Measurements from ENCODE around the gene MISP.

MISP gene

GRCh38 chr19:796692-797527 lies 46.0 kb downstream of the MISP start, which contains the start of gene PTBP1:
Gene PTBP1, plus strand, starts transcription at chr19:797452. Its CDS starts 46 bp downstream, at chr19:797498.
- peak; percentile 100 for DNase-seq (ENCODE audit: low read depth, low spot score)

- peak; percentile 97 for DNase-seq (ENCODE audit: low read depth, low spot score)
These were observed 46.9 kb downstream of the MISP start for GRCh38 chr19:797528-798414.

GRCh38 chr19:798415-799075 lies 47.6 kb downstream of the MISP start:
- DNase-seq (ENCODE audit: low read depth, low spot score) = peak; percentile 42

- peak; percentile 84 for DNase-seq (ENCODE audit: low read depth, low spot score)
These were observed 48.4 kb downstream of the MISP start for GRCh38 chr19:799076-799881.

- DNase-seq (ENCODE audit: low read depth, low spot score) = peak; percentile 40
These were observed 49.6 kb downstream of the MISP start for GRCh38 chr19:800360-801029.

- DNase-seq (ENCODE audit: low read depth, low spot score) = peak; percentile 83
These were observed 50.3 kb downstream of the MISP start for GRCh38 chr19:801030-801860.

- peak; percentile 58 for DNase-seq (ENCODE audit: low read depth, low spot score)
These were observed 51.1 kb downstream of the MISP start for GRCh38 chr19:801861-802497.

- peak; percentile 59 for DNase-seq (ENCODE audit: low read depth, low spot score)
These were observed 51.7 kb downstream of the MISP start for GRCh38 chr19:802498-803098.

- no peak for DNase-seq (ENCODE audit: low read depth, low spot score)
These were observed 52.2 kb downstream of the MISP start for GRCh38 chr19:803099-803561.

- DNase-seq (ENCODE audit: low read depth, low spot score) = no peak
These were observed 52.9 kb downstream of the MISP start for GRCh38 chr19:803686-804418.

- no peak for DNase-seq (ENCODE audit: low read depth, low spot score)
These were observed 53.7 kb downstream of the MISP start for GRCh38 chr19:804419-805165.

GRCh38 chr19:805166-805551 lies 54.2 kb downstream of the MISP start:
- DNase-seq (ENCODE audit: low read depth, low spot score) = no peak

GRCh38 chr19:805600-806550 lies 55.0 kb downstream of the MISP start:
- no peak for DNase-seq (ENCODE audit: low read depth, low spot score)

GRCh38 chr19:806815-807421 lies 56.0 kb downstream of the MISP start:
- DNase-seq (ENCODE audit: low read depth, low spot score) = no peak

GRCh38 chr19:807627-808422 lies 56.9 kb downstream of the MISP start:
- DNase-seq (ENCODE audit: low read depth, low spot score) = no peak

All from astrocyte of the hippocampus (primary cell).